Fibroblast of lung (primary cell): ENCODE measurements around the gene PDXDC1.
"Not testable (repeated sequence)": the region's sequence is repeated elsewhere in the genome, so short reads cannot be mapped to it uniquely, and the experiment has no call there.

Source experiments
- EZH2 ChIP-seq: IDR thresholded peaks from 2 replicates; pipeline ENCODE4 v1.5.1; 2012; ENCODE audit warnings: low read length, control low read depth, mild to moderate bottlenecking; ENCODE audit errors: missing control alignments
- TF ChIP-seq, protein P1 (sequence below), 2 donors: IDR thresholded peaks in 1 of 2; conservative IDR thresholded peaks in 1 of 2; 1 replicate in 1 of 2; 2 replicates in 1 of 2; pipeline ENCODE4 v1.5.1; 2011 to 2012; ENCODE audit warnings: low read length in 2 of 2, control low read depth in 1 of 2, inconsistent platforms in 1 of 2, low read depth in 1 of 2, mild to moderate bottlenecking in 1 of 2

DNA sequence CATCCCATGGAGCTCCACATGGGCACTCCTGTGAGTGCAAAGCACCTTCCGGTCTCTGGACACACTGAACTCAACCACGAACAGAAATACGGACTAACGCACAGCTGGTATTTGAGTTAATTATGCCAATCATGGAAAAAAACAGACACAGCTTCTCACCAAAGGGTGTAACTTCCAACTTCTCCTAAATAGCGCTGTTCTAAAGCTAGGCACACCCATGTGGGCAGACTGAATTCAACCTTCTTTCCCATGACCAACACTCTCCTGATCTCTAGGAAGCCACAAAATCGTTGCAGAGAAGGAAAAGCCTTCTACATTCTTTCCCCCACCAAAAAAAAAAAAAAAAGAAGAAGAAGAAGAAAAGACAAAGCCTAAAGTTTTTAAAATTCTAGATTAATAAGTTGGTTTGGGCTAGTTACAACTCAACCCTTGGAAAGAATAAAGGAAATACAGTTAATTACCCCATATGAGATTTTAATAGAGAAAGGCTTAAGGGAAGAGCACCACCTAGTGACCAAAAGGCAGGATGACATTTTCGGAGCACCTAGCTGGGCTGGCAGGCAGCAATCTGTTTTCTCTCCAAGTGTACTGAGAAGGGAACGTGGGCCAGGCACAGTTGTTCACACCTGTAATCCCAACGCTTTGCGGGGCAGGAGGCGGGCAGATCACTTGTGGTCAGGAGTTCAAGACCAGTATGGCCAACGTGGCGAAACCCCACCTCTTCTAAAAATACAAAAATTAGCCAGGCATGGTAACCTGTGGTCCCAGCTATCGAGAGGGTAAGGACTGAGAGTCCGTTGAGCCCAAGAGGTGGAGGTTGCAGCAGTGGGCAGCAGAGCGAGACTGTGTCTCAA lies 97.3 kb downstream of the PDXDC1 start:
- TF ChIP-seq, protein P1, sequence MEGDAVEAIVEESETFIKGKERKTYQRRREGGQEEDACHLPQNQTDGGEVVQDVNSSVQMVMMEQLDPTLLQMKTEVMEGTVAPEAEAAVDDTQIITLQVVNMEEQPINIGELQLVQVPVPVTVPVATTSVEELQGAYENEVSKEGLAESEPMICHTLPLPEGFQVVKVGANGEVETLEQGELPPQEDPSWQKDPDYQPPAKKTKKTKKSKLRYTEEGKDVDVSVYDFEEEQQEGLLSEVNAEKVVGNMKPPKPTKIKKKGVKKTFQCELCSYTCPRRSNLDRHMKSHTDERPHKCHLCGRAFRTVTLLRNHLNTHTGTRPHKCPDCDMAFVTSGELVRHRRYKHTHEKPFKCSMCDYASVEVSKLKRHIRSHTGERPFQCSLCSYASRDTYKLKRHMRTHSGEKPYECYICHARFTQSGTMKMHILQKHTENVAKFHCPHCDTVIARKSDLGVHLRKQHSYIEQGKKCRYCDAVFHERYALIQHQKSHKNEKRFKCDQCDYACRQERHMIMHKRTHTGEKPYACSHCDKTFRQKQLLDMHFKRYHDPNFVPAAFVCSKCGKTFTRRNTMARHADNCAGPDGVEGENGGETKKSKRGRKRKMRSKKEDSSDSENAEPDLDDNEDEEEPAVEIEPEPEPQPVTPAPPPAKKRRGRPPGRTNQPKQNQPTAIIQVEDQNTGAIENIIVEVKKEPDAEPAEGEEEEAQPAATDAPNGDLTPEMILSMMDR (conservative IDR thresholded peaks at IDR 0.05 in 1 of 2, IDR thresholded peaks at IDR 0.05 in 1 of 2; ENCODE audit: low read depth in 1 of 2, low read length in 2 of 2), result peak in 1 of 2 donors; percentile 19
- not testable (repeated sequence) for TF ChIP-seq EZH2
